Stimulated activated CD8-positive, alpha-beta memory T cell treated with anti-CD3 and anti-CD28 coated beads, Interleukin-4, amount 100 ng/mL, for 48 hours (primary cell): ENCODE data around the gene PTPRG.
"Not testable (repeated sequence)": the region's sequence is repeated elsewhere in the genome, so short reads cannot be mapped to it uniquely, and the experiment has no call there.

Experiments used
- DNase-seq: peaks from one replicate; pipeline ENCODE4 v3.0.0-alpha.2; 2020

The PTPRG gene

GRCh38 chr3:61561374-61562041, at the start of gene PTPRG:
TSS of gene PTPRG (plus strand) at chr3:61561571. CDS start at chr3:61562288, 717 bp downstream.
- peak; percentile 41 for DNase-seq

GRCh38 chr3:61518590-61518989, 42.8 kb upstream of the PTPRG start:
- no peak for DNase-seq

DNA sequence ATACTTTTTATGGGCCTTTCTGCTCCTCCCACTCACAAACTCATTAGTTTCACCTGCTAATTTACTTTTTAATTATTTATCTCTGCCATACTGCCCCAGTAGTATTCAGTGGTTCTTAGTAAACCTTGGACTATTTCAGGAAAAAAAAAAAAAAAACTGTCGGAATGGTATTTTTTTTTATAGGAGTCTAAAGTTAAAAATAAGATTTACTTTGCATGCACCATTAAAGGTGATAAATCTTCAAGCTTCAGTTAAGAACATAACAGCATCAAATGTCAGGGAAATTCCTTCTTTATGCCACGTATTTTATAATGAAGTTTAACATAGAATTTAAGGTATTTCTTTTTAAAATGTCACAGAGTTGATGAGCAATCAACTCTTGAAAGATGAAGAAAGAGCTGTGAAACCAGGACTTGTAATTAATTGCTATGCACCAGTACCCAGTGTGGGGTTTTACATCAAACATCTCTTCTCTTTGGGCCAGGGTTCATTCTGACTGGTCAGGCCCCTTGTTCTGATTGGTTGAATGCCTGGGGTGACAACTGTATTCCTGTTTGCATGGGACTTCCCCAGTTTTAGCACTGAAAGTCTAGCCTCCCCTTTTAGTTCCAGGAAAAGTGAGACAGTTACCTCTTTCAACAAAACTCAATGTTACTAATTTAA, 40.3 kb upstream of the PTPRG start:
- peak; percentile 38 for DNase-seq

DNA sequence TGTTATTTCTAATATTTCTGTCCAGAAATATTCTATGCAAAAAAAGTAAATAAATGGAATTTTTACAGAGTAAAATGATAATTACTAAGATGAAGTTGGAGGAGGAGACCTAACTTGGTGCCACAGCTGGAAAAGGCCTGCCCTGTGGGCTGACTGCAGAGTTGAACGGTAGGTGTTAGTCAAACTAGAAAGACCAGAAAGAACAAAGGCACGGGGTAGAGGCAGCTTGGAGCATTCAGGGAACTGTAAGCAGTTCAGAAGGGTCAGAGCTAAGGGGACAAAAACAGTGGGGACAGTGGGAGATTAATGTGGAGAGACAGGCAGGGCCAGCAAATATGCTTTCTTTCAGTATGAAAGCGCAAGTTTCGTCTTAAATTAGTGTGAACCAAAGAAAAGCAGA, 39.3 kb upstream of the PTPRG start:
- no peak for DNase-seq

GRCh38 chr3:61522626-61523025, 38.7 kb upstream of the PTPRG start:
- no peak for DNase-seq

- DNase-seq, result no peak
Observed at GRCh38 chr3:61524933-61525332, 36.4 kb upstream of the PTPRG start.

DNA sequence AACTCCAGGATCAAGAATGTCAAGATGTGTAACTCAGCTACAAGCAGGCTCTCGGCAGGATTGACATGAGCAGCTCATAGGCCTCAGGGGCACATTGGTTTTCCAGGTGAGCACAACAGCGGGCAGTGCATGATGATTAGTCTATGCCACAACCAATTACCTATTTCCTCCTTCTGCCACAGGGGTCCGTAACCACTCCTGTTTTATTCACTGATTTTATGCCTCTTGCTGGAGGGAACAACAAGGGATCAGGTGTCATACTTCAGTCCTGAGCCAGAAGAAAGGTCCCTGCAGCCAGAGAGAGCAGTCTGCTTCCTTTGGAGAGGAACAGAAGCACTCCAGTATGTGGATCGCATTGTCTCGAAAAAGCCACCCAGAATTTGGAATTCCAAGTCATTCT, 35.1 kb upstream of the PTPRG start:
- DNase-seq, result no peak

GRCh38 chr3:61527011-61527410, 34.4 kb upstream of the PTPRG start:
- DNase-seq, result no peak

DNA sequence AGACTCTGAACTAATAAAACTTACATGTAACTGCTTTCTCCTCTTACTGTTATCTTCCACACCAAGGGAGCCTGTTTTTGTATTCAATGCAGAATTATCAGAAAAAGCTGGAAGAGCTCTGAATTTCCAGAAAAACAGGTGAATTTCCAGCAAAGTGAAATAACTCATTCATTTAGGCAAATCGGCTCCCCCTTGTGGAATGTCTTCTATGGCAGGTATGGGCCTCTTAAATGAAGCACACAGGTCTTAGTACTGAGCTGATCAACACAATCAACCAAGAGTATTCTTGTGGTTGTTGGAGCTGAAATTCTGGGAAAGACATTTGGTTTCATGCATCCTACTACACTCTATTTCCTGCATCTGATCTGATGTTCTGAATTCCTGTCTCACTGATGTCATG, 31.0 kb upstream of the PTPRG start:
- DNase-seq, result no peak

GRCh38 chr3:61531528-61531927, 29.8 kb upstream of the PTPRG start:
- no peak for DNase-seq

GRCh38 chr3:61532739-61533500, 28.5 kb upstream of the PTPRG start:
- no peak for DNase-seq

DNA sequence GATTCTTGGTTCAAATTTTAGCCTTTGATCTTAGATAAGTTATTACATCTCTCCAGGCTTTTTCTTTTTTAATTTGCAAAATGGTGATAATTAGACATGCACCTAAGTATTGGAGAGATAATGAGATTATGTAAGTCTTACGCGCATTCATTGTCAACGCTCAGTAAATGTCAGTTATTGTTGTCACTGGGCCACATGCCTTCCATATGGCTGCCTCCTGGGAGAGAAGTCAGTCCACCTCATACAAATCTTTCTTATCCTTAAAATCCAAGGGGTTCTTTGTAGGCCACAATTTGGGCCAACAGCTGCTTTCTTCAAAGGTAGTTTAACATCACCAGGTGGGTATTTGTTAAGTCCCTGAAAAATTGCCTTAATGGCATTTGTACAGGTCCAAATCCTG, 25.5 kb upstream of the PTPRG start:
- DNase-seq, result no peak

- DNase-seq, result no peak
Observed at GRCh38 chr3:61537366-61537765, 24.0 kb upstream of the PTPRG start.

GRCh38 chr3:61538486-61538885, 22.9 kb upstream of the PTPRG start:
- DNase-seq, result no peak

- no peak for DNase-seq
Observed at GRCh38 chr3:61541694-61542093, 19.7 kb upstream of the PTPRG start.

- DNase-seq, result no peak
Observed at GRCh38 chr3:61545716-61546115, 15.7 kb upstream of the PTPRG start.

- DNase-seq, result no peak
Observed at GRCh38 chr3:61547625-61548024, 13.7 kb upstream of the PTPRG start.

DNA sequence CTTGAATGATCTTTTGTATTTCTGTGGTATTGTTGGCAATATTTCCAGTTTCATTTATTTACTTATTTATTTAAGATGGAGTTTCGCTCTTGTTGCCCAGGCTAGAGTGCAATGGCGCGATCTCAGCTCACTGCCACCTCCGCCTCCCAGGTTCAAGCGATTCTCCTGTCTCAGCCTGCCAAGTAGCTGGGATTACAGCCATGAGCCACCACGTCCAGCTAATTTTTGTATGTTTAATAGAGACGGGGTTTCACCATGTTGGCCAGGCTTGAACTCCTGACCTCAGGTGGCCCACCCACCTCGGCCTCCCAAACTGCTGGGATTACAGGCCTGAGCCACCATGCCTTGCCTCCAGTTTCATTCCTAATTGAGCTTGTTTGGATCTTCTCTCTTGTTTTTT, 8.7 kb upstream of the PTPRG start:
- DNase-seq, result not testable (repeated sequence)

- DNase-seq, result no peak
Observed at GRCh38 chr3:61559136-61559731, 2.1 kb upstream of the PTPRG start.

DNA sequence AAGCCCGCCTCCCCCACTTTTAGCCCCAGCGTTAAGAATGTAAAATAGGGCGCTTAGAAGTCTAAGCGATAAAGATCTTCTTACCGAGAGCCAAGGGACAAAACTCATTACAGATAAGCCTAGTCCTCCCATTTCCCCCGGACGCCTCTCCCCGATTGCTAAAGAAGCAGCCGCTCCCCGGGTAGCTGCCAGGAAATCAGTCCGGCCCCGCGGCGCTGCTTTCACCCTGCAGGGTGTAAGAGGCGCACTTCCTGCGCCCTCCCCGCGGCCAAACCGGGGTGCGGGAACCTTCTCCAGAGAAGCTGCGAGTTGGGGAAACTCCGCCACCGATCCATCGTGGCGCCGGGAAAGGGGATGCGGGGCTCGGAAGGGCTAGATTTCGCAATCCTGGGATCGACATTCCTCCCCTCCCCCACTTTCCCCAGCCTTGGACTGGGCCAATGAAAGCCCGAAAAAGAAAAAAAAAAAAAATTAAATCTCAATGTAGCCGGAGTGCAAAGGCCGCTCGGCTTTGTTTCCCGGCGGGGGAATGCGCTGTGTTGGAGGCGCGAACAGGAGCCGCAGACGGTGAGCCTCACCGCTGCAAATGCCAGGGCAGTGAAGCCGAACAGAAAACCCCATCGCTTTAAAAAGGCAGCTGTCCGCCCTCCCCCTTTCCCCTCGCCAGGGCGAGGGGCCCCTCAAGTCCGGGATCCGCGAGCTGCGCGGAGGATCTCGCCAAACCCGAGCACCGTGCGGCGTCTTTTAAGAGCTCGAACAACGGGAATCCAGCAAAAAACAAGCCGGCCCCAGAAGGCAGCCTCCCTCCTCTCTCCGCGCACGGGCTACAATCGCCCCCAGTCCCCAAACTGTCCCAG, 626 bp upstream of the PTPRG start:
- DNase-seq, result peak; percentile 54

- no peak for DNase-seq
Observed at GRCh38 chr3:61562042-61562720, 810 bp downstream of the PTPRG start.

DNA sequence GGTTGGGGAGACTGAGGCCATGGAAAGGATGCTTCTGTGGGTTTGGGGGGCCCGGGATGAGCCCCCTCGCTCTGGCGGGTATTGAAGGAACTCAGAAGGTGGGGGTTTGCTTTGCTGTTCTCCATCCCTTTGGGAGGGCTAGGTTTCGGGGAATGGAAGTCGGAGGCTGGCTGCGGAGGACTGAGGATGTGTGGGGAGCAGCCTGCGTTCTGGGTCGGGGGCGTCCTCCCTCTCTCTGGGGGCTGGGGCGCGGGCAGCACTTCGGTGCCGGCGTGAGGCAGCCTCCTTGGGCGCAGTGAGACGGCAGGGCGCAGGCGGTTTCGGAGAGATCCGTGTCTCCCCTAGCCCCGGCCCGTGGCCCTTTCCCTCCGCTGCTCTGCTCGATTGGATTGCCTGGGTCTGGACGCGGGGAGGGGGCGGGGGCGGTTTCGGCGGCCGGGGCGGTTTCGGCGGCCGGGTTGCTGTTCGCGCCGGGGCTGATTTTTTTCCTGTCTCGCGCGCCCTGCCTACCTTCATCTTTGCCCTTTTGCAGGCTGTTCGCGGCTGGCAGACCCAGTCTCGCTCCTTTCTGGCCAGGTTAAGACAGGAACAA, 1.4 kb downstream of the PTPRG start:
- DNase-seq, result no peak
